Gastrocnemius medialis (tissue), 4 donors: ENCODE data around the gene NRF1. TPM values are rescaled to one million over a fixed set of nuclear protein-coding genes. Genes with fewer than 3 reads are reported as not detected.

Experiments
- ATAC-seq, 2 donors: fragments of 150-250 bp; one replicate each; pipeline ENCODE4 v1.9.1; 2016
- DNase-seq, 2 donors: peaks; one replicate each; pipeline ENCODE4 v3.0.0-alpha.2; 2019
- H3K27ac ChIP-seq, 4 donors: fragments of 200-600 bp; sonication (generic); 1 replicate in 1 of 4; 2 replicates in 3 of 4; pipeline ENCODE4 v1.5.1; 2016 to 2018; ENCODE audit warnings: mild to moderate bottlenecking in 2 of 4, moderate library complexity in 1 of 4
- H3K27me3 ChIP-seq, 3 donors: fragments of 200-600 bp; sonication (generic) in 2 of 3; 1 replicate in 1 of 3; 2 replicates in 2 of 3; pipeline versions ENCODE4 v1.5.1 to v1.6.0; 2016 to 2019; ENCODE audit warnings: mild to moderate bottlenecking in 1 of 3, moderate library complexity in 1 of 3
- H3K36me3 ChIP-seq, 2 donors: fragments of 200-600 bp; sonication (generic) in 1 of 2; one replicate each; pipeline ENCODE4 v1.5.1; 2017 to 2018
- H3K4me1 ChIP-seq, 2 donors: fragments of 200-600 bp; sonication (generic) in 1 of 2; one replicate each; pipeline ENCODE4 v1.5.1; 2016 to 2017; ENCODE audit warnings: mild to moderate bottlenecking in 2 of 2
- H3K4me3 ChIP-seq, 4 donors: fragments of 200-600 bp; sonication (generic) in 3 of 4; 1 replicate in 1 of 4; 2 replicates in 3 of 4; pipeline ENCODE4 v1.5.1; 2016 to 2019; ENCODE audit warnings: mild to moderate bottlenecking in 2 of 4
- H3K9me3 ChIP-seq, 3 donors: fragments of 200-600 bp; sonication (generic) in 2 of 3; 1 replicate in 1 of 3; 2 replicates in 2 of 3; pipeline ENCODE4 v1.5.1; 2016 to 2019
- POLR2A ChIP-seq, 2 donors: fragments of 450-650 bp; IDR thresholded peaks; one replicate each; pipeline ENCODE4 v1.6.1; 2017; ENCODE audit warnings: antibody characterized with exemption in 2 of 2, mild to moderate bottlenecking in 2 of 2, moderate library complexity in 2 of 2
- in situ Hi-C, 4 donors: fragments of 200-750 bp; cut with MboI; loops; one replicate each; pipeline versions ENCODE4 v1.15.0 to v1.8.0; 2017; ENCODE audit warnings: low sequenced_read_pairs in 4 of 4
- intact Hi-C: fragments of 100-400 bp; cut with DNase I; formaldehyde crosslinking; loops from one replicate; pipeline ENCODE4 v1.15.1; 2023; ENCODE audit warnings: low total_unique reads
- total RNA-seq, 4 donors: library from RNA; depleted of rRNA; stranded (reverse); fragments of >200 nt; gene quantifications; one replicate each; pipeline versions ENCODE4 v1.1.0 to v1.2.3, GENCODE V29; 2016
- TF ChIP-seq, protein P1 (sequence below), 5 experiments: fragments of 450-650 bp in 3 of 5; fragments of 200-600 bp in 2 of 5; sonication (generic) in 2 of 5; IDR thresholded peaks in 4 of 5; conservative IDR thresholded peaks in 1 of 5; 1 replicate in 4 of 5; 2 replicates in 1 of 5; pipeline ENCODE4 v1.5.1; 2016 to 2019; ENCODE audit warnings: antibody characterized with exemption in 5 of 5, mild to moderate bottlenecking in 3 of 5, moderate library complexity in 3 of 5

Gene NRF1
- total RNA-seq, 4 donors from 2014 or later, result 11.3 to 26.3 (median 18.0) TPM

- no peaks in the 10 kb centered on the region for H3K27me3 ChIP-seq
These were observed 35.0 kb downstream of the NRF1 start for GRCh38 chr7:129646369-129647021.

GRCh38 chr7:129649128-129649690 is 37.7 kb downstream of the NRF1 start:
- TF ChIP-seq, protein P1, sequence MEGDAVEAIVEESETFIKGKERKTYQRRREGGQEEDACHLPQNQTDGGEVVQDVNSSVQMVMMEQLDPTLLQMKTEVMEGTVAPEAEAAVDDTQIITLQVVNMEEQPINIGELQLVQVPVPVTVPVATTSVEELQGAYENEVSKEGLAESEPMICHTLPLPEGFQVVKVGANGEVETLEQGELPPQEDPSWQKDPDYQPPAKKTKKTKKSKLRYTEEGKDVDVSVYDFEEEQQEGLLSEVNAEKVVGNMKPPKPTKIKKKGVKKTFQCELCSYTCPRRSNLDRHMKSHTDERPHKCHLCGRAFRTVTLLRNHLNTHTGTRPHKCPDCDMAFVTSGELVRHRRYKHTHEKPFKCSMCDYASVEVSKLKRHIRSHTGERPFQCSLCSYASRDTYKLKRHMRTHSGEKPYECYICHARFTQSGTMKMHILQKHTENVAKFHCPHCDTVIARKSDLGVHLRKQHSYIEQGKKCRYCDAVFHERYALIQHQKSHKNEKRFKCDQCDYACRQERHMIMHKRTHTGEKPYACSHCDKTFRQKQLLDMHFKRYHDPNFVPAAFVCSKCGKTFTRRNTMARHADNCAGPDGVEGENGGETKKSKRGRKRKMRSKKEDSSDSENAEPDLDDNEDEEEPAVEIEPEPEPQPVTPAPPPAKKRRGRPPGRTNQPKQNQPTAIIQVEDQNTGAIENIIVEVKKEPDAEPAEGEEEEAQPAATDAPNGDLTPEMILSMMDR (IDR thresholded peaks at IDR 0.05 in 4 of 5, conservative IDR thresholded peaks at IDR 0.05 in 1 of 5), result no peak

More at GRCh38 chr7:129646369-129647021, 35.0 kb downstream of the NRF1 start:
- Histone ChIP-seq H3K4me1 (peaks cover 7 to 16% of the 10 kb centered on the region in 2 donors), H3K27ac (no peak overlapping the region), H3K4me3 (no peak overlapping the region), H3K36me3 (no peaks in the 10 kb centered on the region), H3K9me3 (no peaks in the 10 kb centered on the region)
- in situ Hi-C loops (loop anchor here in 3 of 4 donors (25.0 kb wide), 2 partner anchors 284 to 366 kb away; no protein-coding TSS in a partner anchor), intact Hi-C loops (loop anchor here (10.0 kb wide), 2 partner anchors 142 to 282 kb away; partner anchors contain the start of gene SMKR1)
- TF ChIP-seq, protein P1 (IDR thresholded peaks at IDR 0.05 in 4 of 5, conservative IDR thresholded peaks at IDR 0.05 in 1 of 5), result no peak
- no peak for TF ChIP-seq POLR2A (IDR thresholded peaks at IDR 0.05)
- DNase-seq, result no peak
- no peak for ATAC-seq

GRCh38 chr7:129650056-129650758 is 38.7 kb downstream of the NRF1 start:
- peaks cover 0 to 6% of the 10 kb centered on the region in 2 donors for H3K4me1 ChIP-seq
- no peaks in the 10 kb centered on the region for H3K36me3 ChIP-seq
- intact Hi-C loops (no loop called here), in situ Hi-C loops (loop anchor here in 3 of 4 donors (25.0 kb wide), 2 partner anchors 162 to 362 kb away; no protein-coding TSS in a partner anchor)
- ATAC-seq (no peak), DNase-seq (no peak)
- TF ChIP-seq, protein P1 (IDR thresholded peaks at IDR 0.05 in 4 of 5, conservative IDR thresholded peaks at IDR 0.05 in 1 of 5), result no peak
- TF ChIP-seq POLR2A (IDR thresholded peaks at IDR 0.05), result no peak
- H3K4me3 ChIP-seq, result no peak overlapping the region
- no peak overlapping the region for H3K27ac ChIP-seq
- no peaks in the 10 kb centered on the region for H3K9me3 ChIP-seq
- H3K27me3 ChIP-seq, result no peaks in the 10 kb centered on the region

More at GRCh38 chr7:129649128-129649690, 37.7 kb downstream of the NRF1 start:
- Histone ChIP-seq H3K36me3 (no peaks in the 10 kb centered on the region), H3K27me3 (no peaks in the 10 kb centered on the region), H3K4me1 (peaks cover 0 to 9% of the 10 kb centered on the region in 2 donors), H3K4me3 (no peak overlapping the region), H3K9me3 (no peaks in the 10 kb centered on the region), H3K27ac (no peak overlapping the region)
- in situ Hi-C loops, result loop anchor here in 3 of 4 donors (25.0 kb wide), 2 partner anchors 287 to 363 kb away; no protein-coding TSS in a partner anchor
- no peak for ATAC-seq
- DNase-seq, result no peak
- intact Hi-C loops, result loop anchor here (10.0 kb wide), 2 partner anchors 144 to 284 kb away; partner anchors contain the start of gene SMKR1

GRCh38 chr7:129652914-129653313 is 41.4 kb downstream of the NRF1 start:
- H3K4me3 ChIP-seq, result no peak overlapping the region
- in situ Hi-C loops, result loop anchor here in 3 of 4 donors (25.0 kb wide), 2 partner anchors 159 to 359 kb away; no protein-coding TSS in a partner anchor
- ATAC-seq (no peak), DNase-seq (no peak)
- H3K9me3 ChIP-seq, result no peaks in the 10 kb centered on the region
- H3K27ac ChIP-seq, result no peak overlapping the region
- peaks cover 0 to 9% of the 10 kb centered on the region in 2 donors for H3K36me3 ChIP-seq
- intact Hi-C loops, result no loop called here
- TF ChIP-seq, protein P1 (IDR thresholded peaks at IDR 0.05 in 4 of 5, conservative IDR thresholded peaks at IDR 0.05 in 1 of 5), result no peak
- TF ChIP-seq POLR2A (IDR thresholded peaks at IDR 0.05), result no peak
- H3K27me3 ChIP-seq, result no peaks in the 10 kb centered on the region
- H3K4me1 ChIP-seq, result no peaks in the 10 kb centered on the region
